Measurements from ENCODE around the gene FMNL2.

The FMNL2 gene

GRCh38 chr2:152580714-152581113, 245.7 kb downstream of the FMNL2 start:
- no peak for DNase-seq (ENCODE audit: low read depth in 2 of 2)

- DNase-seq (ENCODE audit: low read depth in 2 of 2), result no peak
Measured at GRCh38 chr2:152581360-152581759, 246.4 kb downstream of the FMNL2 start.

- DNase-seq (ENCODE audit: low read depth in 2 of 2), result no peak
Measured at GRCh38 chr2:152582081-152582480, 247.1 kb downstream of the FMNL2 start.

GRCh38 chr2:152583512-152584229, 248.7 kb downstream of the FMNL2 start:
- DNase-seq (ENCODE audit: low read depth in 2 of 2), result no peak

- no peak for DNase-seq (ENCODE audit: low read depth in 2 of 2)
Measured at GRCh38 chr2:152584301-152584700, 249.3 kb downstream of the FMNL2 start.

- DNase-seq (ENCODE audit: low read depth in 2 of 2), result no peak
Measured at GRCh38 chr2:152585830-152586484, 251.0 kb downstream of the FMNL2 start.

GRCh38 chr2:152587187-152587947, 252.4 kb downstream of the FMNL2 start:
- DNase-seq (ENCODE audit: low read depth in 2 of 2), result no peak

GRCh38 chr2:152588998-152589397, 254.0 kb downstream of the FMNL2 start:
- no peak for DNase-seq (ENCODE audit: low read depth in 2 of 2)

- no peak for DNase-seq (ENCODE audit: low read depth in 2 of 2)
Measured at GRCh38 chr2:152594022-152594766, 259.2 kb downstream of the FMNL2 start.

- no peak for DNase-seq (ENCODE audit: low read depth in 2 of 2)
Measured at GRCh38 chr2:152594792-152595191, 259.8 kb downstream of the FMNL2 start.

- no peak for DNase-seq (ENCODE audit: low read depth in 2 of 2)
Measured at GRCh38 chr2:152598975-152599759, 264.2 kb downstream of the FMNL2 start.

- DNase-seq (ENCODE audit: low read depth in 2 of 2), result no peak
Measured at GRCh38 chr2:152600051-152600657, 265.2 kb downstream of the FMNL2 start.

- no peak for DNase-seq (ENCODE audit: low read depth in 2 of 2)
Measured at GRCh38 chr2:152600697-152601096, 265.7 kb downstream of the FMNL2 start.

- DNase-seq (ENCODE audit: low read depth in 2 of 2), result no peak
Measured at GRCh38 chr2:152602750-152603149, 267.8 kb downstream of the FMNL2 start.

- DNase-seq (ENCODE audit: low read depth in 2 of 2), result no peak
Measured at GRCh38 chr2:152603166-152603565, 268.2 kb downstream of the FMNL2 start.

GRCh38 chr2:152606081-152606480, 271.1 kb downstream of the FMNL2 start:
- no peak for DNase-seq (ENCODE audit: low read depth in 2 of 2)

GRCh38 chr2:152606941-152607340, 272.0 kb downstream of the FMNL2 start:
- DNase-seq (ENCODE audit: low read depth in 2 of 2), result no peak

- DNase-seq (ENCODE audit: low read depth in 2 of 2), result no peak
Measured at GRCh38 chr2:152607793-152608300, 272.9 kb downstream of the FMNL2 start.

- DNase-seq (ENCODE audit: low read depth in 2 of 2), result no peak
Measured at GRCh38 chr2:152609154-152609553, 274.2 kb downstream of the FMNL2 start.

- no peak for DNase-seq (ENCODE audit: low read depth in 2 of 2)
Measured at GRCh38 chr2:152609699-152610098, 274.7 kb downstream of the FMNL2 start.
